HG03139 (cell line): Measurements from ENCODE around the gene HOATZ.

Experiments
- ATAC-seq: cut with Tn5 transposase; IDR thresholded peaks from one replicate; pipeline ENCODE4 v1.9.1; 2021; ENCODE audit not compliant: unreplicated experiment

Gene HOATZ

DNA sequence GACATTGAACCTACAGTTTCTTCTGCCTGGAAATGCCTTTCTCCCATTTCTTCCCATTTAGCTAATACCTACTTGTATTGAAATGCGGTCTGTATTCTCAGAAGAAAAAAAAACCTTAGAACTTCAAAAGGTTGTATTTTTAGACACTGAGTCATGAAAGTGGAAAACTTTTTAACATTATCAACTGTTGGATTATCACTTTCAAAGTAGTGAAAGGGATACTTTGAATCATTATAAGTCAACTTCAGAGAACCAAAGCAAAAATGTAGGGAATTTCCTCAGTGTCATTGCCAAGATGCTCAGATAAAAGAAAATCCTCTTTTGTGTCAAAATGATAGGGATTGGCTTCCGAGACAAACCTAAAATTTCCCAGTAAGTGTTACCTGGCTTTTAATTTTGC, 6.6 kb downstream of the HOATZ start:
- ATAC-seq: no peak

DNA sequence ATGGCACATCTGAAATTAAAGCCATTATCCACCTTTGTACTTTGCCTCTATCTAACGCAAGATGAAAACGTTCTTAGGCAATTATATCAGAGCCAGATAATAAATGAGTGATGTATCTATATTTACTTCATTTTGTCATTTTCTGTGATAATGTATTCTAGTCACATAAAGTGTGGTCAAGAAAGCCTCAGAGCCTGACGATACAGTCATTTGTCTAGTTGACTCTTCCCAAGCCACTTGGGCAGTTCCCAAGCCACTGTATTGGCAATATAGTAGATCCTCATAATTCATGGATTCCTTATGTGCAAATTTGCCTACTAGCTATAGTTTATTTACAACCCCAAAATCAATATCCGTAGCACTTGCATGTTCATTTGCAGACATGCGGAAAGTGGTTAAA, 7.8 kb downstream of the HOATZ start:
- ATAC-seq: no peak

DNA sequence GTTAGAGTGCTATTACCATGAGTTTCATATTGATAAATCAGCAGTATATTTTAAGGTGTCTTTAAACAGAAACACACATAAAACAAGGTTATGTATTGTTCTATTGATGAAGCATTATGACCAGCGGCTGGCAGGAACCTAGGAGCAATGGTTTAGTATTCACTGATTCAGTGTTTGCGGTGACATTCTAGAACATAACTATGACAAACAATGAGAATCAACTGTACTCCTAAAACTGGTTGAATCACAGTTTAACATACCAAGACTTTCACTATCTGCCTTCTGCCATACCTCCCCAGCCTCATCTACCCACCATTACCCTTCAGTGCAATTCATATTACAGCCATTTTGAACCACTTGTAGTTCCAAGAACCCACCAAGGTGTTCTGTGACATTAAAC, 8.8 kb downstream of the HOATZ start:
- ATAC-seq: no peak

DNA sequence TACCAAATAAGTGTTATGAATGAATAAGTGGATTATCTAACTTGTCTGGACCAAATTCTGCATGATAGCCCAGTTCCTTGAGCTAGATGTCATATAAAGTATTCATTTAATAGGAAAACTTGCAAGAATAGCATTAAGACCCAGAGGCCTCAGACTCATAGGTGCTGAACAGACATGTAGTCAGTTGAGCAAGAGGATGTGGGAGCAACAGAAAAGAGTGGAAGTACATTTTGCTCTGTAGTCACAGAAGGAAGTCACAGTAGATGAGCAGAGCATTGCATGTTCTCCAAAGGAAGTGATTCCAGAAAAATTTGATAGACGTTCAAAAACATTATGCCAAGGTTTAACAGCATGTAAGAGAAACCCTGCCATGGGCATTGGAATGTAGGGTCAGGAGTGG, 9.5 kb downstream of the HOATZ start:
- no peak for ATAC-seq

DNA sequence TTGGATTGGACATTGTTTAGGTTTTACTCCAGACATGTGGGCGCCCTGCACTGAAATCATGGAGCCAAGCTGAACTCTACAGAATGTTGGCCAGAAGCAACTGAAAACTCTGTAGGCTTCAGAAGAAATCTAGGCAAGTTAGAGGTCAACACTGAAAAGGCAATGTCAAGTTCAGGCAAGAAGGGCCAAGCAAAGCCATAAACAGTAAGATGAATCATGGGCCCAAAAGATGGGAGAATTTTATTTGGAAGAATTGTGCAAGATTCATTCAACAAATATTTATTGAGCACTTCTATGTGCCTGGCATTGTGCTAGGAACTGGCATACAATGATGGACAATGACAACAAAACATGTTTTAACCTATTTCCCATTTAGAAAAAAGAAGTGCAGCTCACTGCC, 10.9 kb downstream of the HOATZ start:
- no peak for ATAC-seq

DNA sequence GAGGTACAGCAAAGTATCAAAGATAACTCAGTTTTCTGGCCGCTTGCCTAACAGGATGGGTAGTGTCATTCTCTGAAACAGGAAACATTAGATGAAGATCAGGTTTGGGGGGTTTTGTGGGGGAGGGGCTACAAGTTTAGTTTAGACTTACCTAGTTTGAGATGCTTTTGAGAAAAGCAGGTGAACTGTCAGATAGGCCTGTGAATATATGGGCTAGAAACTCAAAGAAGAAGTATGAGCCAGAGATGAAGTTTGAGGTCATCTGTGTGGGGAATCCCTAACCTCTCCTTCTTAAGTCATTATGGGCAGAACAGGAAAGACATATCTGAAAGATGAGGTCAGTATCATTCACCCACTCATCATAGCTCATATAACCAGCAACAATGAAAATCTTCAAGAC, 11.9 kb downstream of the HOATZ start:
- ATAC-seq: no peak

DNA sequence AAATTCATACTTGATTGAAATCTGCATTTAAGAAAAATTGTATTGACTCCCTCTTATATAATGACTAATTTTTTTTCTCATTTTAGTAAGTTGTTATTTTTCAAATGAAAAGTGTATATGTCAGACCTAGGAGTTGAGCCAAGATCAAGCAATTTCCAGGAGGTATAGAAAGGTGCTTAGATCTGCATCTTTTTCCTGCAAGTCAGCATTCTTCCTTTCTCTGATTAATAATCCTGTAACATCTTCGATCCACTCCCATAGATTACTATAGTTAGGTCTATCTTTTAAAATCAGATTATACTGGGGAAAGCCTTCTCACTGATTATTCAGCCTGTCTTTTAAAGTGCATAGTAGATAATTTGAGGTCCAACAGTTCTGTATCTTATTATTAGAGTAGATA, 12.7 kb downstream of the HOATZ start:
- ATAC-seq: no peak

DNA sequence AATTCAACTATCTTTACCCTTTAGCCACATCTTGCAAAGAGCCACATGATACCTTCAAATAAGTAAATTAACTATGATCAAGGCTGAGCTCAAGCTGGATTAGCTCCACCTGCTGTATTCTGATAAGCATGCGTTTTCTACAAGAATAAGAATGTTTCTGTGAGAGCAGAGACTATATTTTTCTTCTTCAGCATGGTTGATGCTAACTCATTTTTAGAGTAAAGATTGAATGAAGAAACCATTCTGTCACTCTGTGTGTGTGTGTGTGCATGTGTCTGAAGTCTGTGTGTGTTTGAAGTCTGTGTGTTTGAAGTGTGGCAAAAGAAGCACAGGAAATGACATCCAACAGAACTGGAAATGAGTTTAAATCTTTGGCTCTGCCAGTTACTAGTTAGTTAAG, 14.0 kb downstream of the HOATZ start:
- no peak for ATAC-seq

DNA sequence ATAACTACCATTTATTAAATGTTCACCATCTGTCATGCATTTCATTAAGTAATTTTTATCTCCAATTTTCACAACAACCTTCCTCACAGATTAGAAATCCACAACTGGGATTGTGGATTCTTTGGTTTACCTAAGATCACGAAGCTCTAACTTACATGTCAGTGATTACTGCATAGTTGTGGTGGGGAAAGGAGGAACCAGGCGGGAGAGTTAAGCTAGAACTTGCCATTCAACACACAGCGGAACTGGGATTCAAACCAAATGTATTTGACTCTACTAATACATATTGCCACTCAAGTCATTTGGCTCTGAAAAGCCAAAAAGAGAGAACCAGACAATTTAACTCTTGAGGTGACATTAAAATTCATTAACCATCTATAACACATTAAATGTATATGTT, 15.5 kb downstream of the HOATZ start:
- ATAC-seq: no peak

DNA sequence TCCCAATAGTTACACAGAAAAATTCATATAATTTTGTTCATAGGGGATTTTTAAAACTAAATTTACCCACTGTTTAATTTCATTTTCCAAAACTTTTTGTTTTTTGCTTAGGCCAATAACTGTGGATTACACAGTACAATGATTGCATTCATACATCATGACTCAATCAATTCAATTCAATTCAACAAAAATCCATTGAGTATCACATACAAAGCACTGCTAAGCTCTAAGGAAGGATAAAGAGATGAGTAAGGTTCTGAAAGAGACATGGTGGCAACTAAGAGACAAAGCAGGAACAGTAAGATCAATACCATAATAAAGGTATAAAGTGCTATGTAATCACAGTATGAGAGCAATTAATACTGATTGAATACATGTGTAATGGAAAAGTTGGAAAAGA, 16.6 kb downstream of the HOATZ start:
- no peak for ATAC-seq

DNA sequence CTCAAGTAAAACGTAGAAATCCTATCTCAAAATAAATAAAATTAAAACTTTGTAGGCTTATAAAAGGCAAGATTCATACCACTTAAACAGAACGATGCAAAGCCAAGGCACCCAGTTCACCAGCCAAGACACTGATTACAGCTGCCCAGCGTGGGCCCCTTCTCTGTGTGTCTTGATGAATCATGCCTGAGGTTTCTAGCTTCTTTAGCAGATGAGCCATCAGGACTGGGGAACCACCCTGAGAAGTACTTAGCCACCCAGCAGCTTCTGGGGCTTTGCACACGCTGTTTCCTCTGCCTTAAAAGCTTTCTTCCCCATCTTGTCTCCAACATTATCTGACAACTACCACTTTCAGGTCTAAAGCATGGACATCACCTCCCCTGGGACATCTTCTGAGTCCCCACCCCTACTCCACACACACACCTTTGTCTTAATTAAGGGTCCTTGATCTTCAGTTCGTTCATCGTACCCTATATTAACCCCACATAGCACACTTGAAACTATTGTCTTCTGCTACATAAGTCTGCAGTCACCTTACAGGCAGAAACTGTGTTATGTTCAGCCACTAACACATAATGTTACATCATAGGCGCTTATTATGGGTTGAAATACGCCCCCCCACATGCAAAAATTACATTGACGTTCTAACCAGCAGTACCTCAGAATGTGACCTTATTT, 17.2 kb downstream of the HOATZ start:
- ATAC-seq: no peak

DNA sequence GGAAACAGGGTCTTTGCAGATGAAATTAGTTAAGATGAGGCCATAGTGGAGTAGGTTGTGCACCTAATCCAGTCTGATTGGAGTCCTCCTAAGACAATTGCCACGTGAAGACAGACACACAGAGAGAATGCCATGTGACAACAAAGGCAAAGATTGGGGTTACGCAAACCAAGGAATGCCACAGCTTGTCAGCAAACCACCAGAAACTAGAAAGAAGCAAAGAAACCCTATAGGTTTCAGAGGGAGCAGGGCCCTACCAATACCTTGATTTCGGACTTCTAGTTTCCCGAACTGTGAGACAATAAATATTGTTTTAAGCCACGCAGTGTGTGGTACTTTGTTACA, 17.8 kb downstream of the HOATZ start:
- ATAC-seq: no peak

DNA sequence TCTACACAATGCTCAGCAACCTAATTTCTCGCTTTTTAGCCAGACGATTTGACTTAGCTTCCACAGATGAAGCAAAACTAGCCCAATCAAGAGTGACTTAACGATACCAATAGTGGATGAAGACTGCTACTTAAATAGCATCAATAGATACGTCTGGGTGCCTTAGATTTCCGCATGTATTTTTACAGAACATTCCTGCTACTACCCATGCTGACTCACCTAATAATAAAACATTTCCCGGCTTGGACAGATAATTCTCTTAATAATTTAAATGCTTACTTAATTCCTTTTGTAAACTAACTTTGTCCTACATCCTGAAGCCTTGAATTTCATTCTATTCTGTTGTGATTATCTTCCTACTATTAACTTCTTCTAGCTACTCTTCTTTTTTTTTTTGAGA, 20.7 kb downstream of the HOATZ start:
- no peak for ATAC-seq

DNA sequence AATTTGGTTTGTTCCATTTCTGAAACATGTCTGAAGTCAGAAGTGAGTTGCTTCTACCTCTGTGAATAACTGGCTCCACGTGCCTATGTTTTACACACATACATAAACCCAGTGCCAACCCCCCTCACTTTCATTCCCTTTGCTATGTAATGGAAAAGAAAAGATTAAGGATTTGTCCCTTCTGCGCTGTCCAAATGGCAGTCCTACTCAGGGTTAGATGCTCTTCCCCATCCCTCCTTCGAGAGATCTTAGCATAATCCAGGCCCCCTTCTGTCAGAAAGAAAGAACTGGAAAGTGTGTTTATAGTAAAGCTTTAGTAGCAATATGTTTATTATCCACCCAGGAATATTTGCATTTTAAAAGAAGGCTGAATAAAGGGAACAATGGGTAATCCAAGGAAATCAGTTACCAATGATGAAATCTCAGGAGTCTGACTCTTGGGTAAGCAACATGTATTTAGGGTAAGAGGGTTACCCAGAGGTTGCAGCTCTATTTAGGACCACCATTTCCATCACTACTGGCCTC, 22.8 kb downstream of the HOATZ start:
- no peak for ATAC-seq

DNA sequence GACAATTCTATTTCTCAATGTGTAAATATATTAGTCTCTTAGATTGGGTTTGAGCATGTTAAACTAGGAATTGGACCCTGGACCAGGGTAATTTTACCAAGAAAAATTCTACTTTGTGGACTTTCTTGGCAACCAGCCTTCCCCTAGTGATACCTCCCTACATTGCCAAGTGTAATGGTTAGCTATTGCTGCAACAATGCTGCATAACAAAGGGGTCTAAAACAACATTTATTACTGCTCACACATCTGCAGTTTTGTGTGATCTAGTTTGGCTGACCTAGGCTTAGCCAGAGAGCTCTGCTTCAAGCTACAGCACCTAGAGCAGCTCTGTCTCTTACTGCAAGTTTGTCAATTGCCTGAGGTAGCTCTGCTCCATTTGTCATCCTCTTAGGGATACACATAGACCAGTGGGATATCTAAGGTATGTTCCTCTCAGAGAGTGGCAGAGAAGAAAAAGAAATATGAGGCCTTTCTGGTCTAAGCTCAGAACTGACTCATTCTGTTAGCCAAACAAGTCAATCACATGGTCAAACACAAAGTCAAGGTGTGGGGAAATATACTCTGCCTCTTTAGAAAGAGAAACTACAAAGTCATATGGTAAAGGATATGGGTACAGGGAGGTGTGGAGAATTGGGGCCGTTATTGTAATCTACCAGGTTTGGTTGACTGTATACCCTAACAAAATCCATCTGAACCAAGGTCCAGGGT, 24.0 kb downstream of the HOATZ start:
- ATAC-seq: no peak

DNA sequence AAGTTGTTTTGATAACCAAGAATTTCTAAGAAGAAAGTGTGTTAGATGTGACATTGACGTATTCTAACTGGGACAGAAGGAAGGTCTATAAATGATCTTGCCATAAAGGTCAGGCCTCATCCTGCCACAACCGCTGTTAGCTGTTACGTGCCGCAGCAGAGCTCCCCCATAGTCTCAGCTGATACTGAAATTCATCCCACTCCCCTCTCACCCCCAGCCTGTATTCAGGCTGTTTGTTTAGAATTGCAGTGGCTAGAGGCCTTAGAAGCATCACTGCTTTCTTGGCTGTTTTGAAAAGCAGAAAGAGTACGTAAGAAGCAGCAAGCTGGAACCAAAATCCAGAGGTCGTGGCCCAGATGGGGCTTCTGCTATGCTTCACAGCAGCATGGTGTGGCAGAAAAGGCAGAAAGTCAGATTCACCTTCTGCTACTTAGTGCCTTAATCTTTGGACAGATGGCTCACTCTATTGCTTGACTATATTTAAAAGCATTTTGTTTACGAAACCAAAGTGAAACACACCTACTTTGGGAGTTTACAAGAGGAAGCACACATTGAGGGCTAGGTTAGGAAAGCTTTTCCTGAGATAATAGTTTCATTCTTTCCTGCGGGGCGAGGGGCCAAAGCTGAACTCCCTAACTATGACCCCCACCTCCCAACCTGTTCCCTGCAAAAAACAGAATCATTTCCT, 25.0 kb downstream of the HOATZ start:
- ATAC-seq: no peak

DNA sequence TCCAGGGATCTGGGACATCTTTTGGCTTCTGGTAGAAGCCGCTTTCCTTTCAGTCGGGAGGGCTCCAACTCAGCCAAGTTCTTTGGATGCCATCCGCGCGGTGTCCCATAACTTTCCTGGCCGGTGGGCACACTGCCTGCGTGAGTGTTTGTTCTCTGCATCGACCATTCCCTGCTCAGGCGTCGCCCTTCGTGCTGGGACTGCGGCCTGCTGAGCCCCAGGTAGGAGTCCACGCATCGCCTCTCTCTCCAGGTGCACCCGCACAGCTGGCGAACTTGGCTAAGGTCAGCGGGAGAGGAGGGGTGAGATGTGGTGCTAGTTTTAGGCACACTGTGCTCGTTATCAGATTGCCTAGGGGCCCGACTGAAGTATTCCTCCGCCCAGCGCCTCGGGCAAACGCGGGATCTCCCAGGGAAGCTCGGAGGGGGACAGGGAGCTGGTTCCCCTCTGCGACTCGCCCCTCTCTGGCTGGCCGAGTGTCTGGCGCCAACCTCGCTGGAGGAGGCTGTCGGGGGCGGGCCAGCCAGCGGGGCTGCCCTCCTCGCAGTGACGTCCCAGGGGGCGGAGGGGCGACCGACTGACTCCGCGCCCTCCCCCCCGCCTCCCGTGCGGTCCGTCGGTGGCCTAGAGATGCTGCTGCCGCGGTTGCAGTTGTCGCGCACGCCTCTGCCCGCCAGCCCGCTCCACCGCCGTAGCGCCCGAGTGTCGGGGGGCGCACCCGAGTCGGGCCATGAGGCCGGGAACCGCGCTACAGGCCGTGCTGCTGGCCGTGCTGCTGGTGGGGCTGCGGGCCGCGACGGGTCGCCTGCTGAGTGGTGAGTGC, 25.7 kb downstream of the HOATZ start, which contains the start of gene LAYN:
Gene LAYN, plus strand, starts transcription at position 607 of the 823 bp plus-strand sequence. Its CDS starts 124 bp downstream, at position 731.
- ATAC-seq: no peak

DNA sequence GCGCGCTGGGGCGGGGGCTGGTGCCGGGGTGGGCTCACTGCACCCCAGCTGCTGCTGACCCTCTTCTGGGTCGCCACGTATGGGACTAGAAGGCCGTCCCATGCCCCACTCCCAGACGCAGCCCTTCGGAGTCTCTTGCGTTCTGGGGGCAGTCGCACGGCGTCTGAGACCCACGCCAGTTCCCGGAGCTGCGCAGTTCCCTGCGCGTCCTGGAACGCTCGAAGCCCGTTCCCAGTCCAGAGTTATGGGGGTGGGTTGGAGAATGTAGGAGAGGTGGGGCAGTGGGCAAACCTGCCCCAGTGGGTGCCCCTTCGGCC, 26.3 kb downstream of the HOATZ start:
- no peak for ATAC-seq

DNA sequence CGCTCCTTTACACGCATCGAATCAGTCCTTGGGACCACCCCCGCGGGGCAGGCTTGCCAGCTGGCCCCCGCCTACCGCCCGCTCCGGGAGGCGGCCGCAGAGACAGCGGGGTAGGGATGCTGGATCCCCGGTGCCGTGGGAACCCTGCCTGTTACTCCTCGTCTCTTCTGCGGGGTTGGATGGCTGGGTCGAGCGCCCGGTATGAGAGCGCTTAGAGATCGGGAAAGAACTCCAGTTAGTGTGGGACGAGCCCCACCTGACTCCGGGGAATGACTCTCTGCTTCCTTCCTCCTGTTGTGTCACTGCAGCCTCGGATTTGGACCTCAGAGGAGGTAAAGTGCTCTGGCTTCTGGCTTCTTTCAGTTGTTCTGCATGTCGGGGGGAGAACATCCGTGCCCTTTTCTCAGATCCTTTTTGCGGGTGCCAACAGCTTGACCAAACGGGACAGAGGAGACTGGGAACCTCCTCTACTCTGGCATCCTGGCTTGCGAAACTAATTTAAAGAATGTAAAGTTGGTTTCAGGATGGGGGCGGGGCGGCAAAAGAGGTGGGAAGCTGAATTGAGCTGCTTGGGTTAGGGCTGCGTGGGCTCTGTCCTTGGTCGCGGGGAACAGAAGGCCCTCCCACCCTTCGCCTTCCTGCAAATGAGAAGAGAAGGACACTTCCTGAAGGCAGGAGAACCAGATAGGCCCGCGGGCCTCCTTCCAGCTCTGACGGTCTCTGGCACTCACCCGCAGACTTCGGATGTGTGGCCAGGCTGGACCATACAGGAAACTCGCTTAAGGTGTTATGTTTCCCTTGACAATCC, 26.9 kb downstream of the HOATZ start:
- ATAC-seq: no peak

DNA sequence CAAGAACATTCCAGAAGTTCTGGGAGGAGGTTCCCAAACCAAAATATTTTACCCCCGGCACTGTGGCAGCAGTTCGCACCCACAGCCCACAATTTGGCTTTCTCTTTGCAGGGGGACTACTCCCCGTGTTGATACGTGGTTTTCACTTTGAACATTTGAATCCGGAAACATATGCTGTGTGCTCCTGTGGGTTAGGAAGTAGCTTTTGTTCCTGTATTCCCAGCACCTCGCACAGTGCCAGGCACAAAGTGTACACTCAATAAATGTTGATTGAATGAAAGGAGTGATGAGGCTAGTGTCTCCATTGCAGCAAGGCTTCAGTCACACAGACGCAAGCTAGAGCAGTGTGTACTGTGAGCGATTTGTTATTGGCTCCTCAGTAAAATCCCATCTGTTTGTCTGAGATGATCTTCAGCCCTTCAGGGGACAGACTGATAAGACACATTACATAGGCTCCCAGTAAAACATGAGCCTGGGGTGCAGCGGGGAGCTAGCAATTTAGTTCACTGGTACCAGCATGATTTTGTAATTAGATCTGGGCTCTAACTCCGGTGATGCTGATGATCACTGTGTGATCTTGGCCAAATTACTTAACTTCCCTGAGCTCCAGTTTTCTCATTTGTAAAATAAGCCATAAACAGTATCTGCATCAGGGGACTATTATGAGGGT, 28.2 kb downstream of the HOATZ start:
- no peak for ATAC-seq
